Measurements from ENCODE around the gene ANAPC5.

DNA sequence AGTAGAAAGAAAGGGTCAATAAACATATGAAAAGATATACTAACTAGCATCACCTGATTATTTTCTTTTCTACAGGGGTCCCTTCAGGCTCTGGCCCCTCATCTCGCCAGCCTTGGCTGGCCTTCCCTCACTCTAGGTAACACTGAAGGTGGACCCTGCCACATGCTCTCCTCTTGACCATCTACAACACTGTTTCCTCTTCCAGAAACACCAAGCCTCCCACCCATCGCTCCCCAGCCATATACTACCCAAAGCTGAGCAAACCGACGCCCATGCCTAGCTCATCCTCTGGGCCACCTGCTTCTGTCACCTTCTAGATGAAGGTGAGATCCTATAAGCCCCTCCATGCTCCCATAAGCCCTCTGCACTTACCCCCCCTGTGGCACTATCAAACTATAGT, 14.8 kb downstream of the ANAPC5 start:
- TF ChIP-seq CTCF (IDR thresholded peaks at IDR 0.05) (no peak), ZFX (IDR thresholded peaks at IDR 0.05; ENCODE audit: borderline replicate concordance) (no peak)
